Measurements from ENCODE around the gene ATIC. TPM values are rescaled to one million over a fixed set of nuclear protein-coding genes. Genes with fewer than 3 reads are reported as not detected.
"Not testable (repeated sequence)": the region's sequence is repeated elsewhere in the genome, so short reads cannot be mapped to it uniquely, and the experiment has no call there.

ATIC gene
- total RNA-seq, 1 experiment from 2014 or later: 297 TPM

DNA sequence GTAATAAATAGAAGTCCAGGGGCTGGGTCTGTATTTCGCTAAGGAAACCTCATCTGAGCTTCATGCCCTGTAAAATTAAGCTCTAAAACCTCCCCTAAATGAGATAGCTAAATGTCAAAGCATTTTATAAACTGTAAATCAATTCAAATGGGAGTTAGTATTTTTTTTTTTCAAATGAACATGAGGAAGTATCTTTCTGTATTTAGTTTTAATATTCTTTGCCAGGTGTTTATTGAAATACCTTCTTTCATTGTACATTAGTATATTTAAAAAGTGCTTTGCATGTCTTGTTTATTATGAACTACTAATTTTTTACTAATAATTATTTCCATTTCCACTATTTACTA lies 47.7 kb downstream of the ATIC start:
- Mint-ChIP-seq H3K4me3 (ENCODE audit: unreplicated experiment) (no peak overlapping the region), H3K27me3 (ENCODE audit: insufficient read depth, unreplicated experiment) (no peaks in the 10 kb centered on the region), H3K36me3 (ENCODE audit: insufficient read depth, unreplicated experiment) (peaks cover 39% of the 10 kb centered on the region), H3K4me1 (ENCODE audit: insufficient read depth, unreplicated experiment) (no peaks in the 10 kb centered on the region), H3K27ac (ENCODE audit: low read depth, unreplicated experiment) (no peak overlapping the region), H3K9me3 (ENCODE audit: unreplicated experiment) (no peaks in the 10 kb centered on the region)
- no peak for DNase-seq (ENCODE audit: unreplicated experiment)
- intact Hi-C loops (cut with micrococcal nuclease): loop anchor here (10.0 kb wide), 1 partner anchor 565 kb away; no protein-coding TSS in a partner anchor
- TF ChIP-seq, protein P1, sequence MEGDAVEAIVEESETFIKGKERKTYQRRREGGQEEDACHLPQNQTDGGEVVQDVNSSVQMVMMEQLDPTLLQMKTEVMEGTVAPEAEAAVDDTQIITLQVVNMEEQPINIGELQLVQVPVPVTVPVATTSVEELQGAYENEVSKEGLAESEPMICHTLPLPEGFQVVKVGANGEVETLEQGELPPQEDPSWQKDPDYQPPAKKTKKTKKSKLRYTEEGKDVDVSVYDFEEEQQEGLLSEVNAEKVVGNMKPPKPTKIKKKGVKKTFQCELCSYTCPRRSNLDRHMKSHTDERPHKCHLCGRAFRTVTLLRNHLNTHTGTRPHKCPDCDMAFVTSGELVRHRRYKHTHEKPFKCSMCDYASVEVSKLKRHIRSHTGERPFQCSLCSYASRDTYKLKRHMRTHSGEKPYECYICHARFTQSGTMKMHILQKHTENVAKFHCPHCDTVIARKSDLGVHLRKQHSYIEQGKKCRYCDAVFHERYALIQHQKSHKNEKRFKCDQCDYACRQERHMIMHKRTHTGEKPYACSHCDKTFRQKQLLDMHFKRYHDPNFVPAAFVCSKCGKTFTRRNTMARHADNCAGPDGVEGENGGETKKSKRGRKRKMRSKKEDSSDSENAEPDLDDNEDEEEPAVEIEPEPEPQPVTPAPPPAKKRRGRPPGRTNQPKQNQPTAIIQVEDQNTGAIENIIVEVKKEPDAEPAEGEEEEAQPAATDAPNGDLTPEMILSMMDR (IDR thresholded peaks at IDR 0.05; ENCODE audit: unreplicated experiment): no peak
- BruUV-seq (replicated peaks): no TSS peak
- CTCF ChIA-PET: interaction anchor here (0.8 to 1.0 kb wide), 2 partner anchors 23 to 379 kb away, joined by 3 read pairs; no protein-coding TSS in a partner anchor
- POLR2A ChIA-PET: interaction anchor here (0.7 kb wide), 1 partner anchor 260 kb away, joined by 3 read pairs; no protein-coding TSS in a partner anchor

DNA sequence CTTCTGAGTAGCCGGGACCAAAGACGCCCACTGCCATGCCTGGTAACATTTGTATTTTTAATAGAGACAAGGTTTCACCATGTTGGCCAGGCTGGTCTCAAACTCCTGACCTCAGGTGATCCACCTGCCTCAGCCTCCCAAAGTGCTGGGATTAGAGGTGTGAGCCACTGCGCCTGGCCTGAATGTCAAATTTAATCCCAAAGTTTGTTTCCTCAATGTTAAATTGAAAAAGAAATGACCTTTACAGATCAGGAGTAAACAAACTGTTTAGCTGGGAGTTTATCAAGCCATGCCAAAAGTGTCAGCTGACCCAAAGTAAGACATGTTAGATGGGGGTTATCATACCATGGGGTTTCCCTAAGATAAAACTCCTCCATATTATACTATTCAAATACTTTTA lies 48.2 kb downstream of the ATIC start:
- H3K4me3 Mint-ChIP-seq (ENCODE audit: unreplicated experiment); DNase-seq (ENCODE audit: unreplicated experiment); intact Hi-C loops (cut with micrococcal nuclease); H3K27ac Mint-ChIP-seq (ENCODE audit: low read depth, unreplicated experiment); H3K9me3 Mint-ChIP-seq (ENCODE audit: unreplicated experiment); H3K27me3 Mint-ChIP-seq (ENCODE audit: insufficient read depth, unreplicated experiment); BruUV-seq (replicated peaks); POLR2A ChIA-PET; H3K4me1 Mint-ChIP-seq (ENCODE audit: insufficient read depth, unreplicated experiment): not testable (repeated sequence)
- peaks cover 44% of the 10 kb centered on the region for H3K36me3 Mint-ChIP-seq (ENCODE audit: insufficient read depth, unreplicated experiment)
- CTCF ChIA-PET: interaction anchor here (0.8 to 1.0 kb wide), 2 partner anchors 24 to 378 kb away, joined by 3 read pairs; no protein-coding TSS in a partner anchor

DNA sequence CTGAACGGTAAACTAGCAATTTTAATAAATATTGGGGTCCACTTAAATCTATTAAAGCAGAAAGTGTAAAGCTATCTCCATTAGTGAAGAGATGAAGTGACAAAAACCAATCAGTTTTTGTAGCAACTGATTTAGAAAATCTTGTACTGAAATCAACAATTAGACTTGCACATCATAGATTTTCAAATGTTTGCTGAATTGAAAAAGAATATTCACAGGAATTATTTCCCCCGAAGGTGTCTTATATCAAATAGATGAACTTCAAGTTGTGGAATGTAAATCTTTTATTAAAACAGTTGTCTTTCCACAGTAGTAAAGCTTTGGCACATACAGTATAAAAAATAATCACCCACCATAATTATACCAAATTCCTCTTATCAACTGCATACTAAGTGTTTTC lies 48.7 kb downstream of the ATIC start:
- intact Hi-C loops (cut with micrococcal nuclease): no loop called here
- no TSS peak for BruUV-seq (replicated peaks)
- no peak overlapping the region for H3K27ac Mint-ChIP-seq (ENCODE audit: low read depth, unreplicated experiment)
- H3K36me3 Mint-ChIP-seq (ENCODE audit: insufficient read depth, unreplicated experiment): peaks cover 49% of the 10 kb centered on the region
- ChIA-PET POLR2A (no interaction called here), CTCF (no interaction called here)
- TF ChIP-seq, protein P1 (IDR thresholded peaks at IDR 0.05; ENCODE audit: unreplicated experiment): no peak
- no peaks in the 10 kb centered on the region for H3K9me3 Mint-ChIP-seq (ENCODE audit: unreplicated experiment)
- H3K4me1 Mint-ChIP-seq (ENCODE audit: insufficient read depth, unreplicated experiment): peaks cover 6% of the 10 kb centered on the region
- H3K27me3 Mint-ChIP-seq (ENCODE audit: insufficient read depth, unreplicated experiment): no peaks in the 10 kb centered on the region
- no peak overlapping the region for H3K4me3 Mint-ChIP-seq (ENCODE audit: unreplicated experiment)
- no peak for DNase-seq (ENCODE audit: unreplicated experiment)

DNA sequence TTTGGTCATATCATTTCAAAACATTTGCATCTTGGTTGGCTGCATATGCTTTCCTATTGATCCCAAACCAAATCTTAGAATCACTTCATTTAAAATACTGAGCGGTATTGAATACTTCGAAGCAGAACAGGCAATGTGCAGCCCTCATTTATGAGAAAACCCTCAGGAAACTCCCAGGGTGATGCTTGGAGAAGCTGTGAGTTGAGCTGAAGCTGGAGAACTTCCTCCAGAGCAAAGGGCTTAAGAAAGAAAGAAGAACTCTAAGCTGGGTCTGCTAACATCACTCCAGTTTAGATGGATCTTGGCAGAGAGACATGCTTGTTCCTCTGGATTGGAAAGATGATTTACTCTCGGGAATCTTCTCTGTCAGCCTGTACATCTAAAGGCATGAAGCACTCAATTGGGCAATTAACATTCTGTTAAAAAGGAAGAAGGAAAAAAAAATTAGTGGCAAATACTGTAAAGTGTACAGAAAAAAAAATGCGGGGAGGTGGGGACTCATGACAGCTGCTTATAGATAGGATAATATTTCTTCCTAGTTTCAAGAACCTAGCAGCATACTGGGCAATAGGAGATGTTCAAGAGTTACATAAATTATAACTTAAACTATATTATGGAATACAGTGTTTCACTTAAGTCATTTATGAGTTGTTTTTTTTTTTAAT lies 49.5 kb downstream of the ATIC start:
- no peak overlapping the region for H3K4me3 Mint-ChIP-seq (ENCODE audit: unreplicated experiment)
- no peak for DNase-seq (ENCODE audit: unreplicated experiment)
- ChIA-PET CTCF (no interaction called here), POLR2A (no interaction called here)
- no peaks in the 10 kb centered on the region for H3K9me3 Mint-ChIP-seq (ENCODE audit: unreplicated experiment)
- TF ChIP-seq, protein P1 (IDR thresholded peaks at IDR 0.05; ENCODE audit: unreplicated experiment): no peak
- H3K27me3 Mint-ChIP-seq (ENCODE audit: insufficient read depth, unreplicated experiment): no peaks in the 10 kb centered on the region
- H3K4me1 Mint-ChIP-seq (ENCODE audit: insufficient read depth, unreplicated experiment): peaks cover 6% of the 10 kb centered on the region
- no peak overlapping the region for H3K27ac Mint-ChIP-seq (ENCODE audit: low read depth, unreplicated experiment)
- H3K36me3 Mint-ChIP-seq (ENCODE audit: insufficient read depth, unreplicated experiment): peaks cover 52% of the 10 kb centered on the region
- intact Hi-C loops (cut with micrococcal nuclease): no loop called here
- TSS peak; percentile 99 for BruUV-seq (replicated peaks)
